GM23338 (cell line): ENCODE data around the gene NPFF.
"Not testable (repeated sequence)": the region's sequence is repeated elsewhere in the genome, so short reads cannot be mapped to it uniquely, and the experiment has no call there.

Experiments
- CREB1 ChIP-seq: fragments of 250-450 bp; sonication (Bioruptor Pico); IDR thresholded peaks from 2 replicates; pipeline ENCODE4 v1.5.0; 2020; ENCODE audit warnings: low read depth, mild to moderate bottlenecking, moderate library complexity
- EZH2 ChIP-seq: fragments of 200-600 bp; sonication (generic); IDR thresholded peaks from one replicate; pipeline ENCODE4 v1.8.0; 2017; ENCODE audit warnings: antibody characterized with exemption, mild to moderate bottlenecking, low read depth; ENCODE audit not compliant: unreplicated experiment
- EZH2phosphoT487 ChIP-seq: fragments of 200-600 bp; sonication (generic); IDR thresholded peaks from one replicate; pipeline ENCODE4 v1.8.1; 2018; ENCODE audit warnings: antibody characterized with exemption; ENCODE audit not compliant: unreplicated experiment
- NANOG ChIP-seq: IDR thresholded peaks from 2 replicates; pipeline ENCODE4 v1.6.1; 2016; ENCODE audit warnings: antibody characterized with exemption, borderline replicate concordance
- POLR2AphosphoS5 ChIP-seq: IDR thresholded peaks from 2 replicates; pipeline ENCODE4 v1.6.1; 2016; ENCODE audit warnings: antibody characterized with exemption, low read depth
- STAT1 ChIP-seq: IDR thresholded peaks from one replicate; pipeline ENCODE4 v1.6.1; 2016; ENCODE audit warnings: antibody characterized with exemption; ENCODE audit not compliant: unreplicated experiment
- TF ChIP-seq, protein P1 (sequence below), 2 experiments: fragments of 200-600 bp in 1 of 2; sonication (generic) in 1 of 2; conservative IDR thresholded peaks; 2 replicates each; pipeline versions ENCODE4 v1.5.1 to v1.6.1; 2016 to 2017; ENCODE audit warnings: antibody characterized with exemption in 2 of 2, low read depth in 2 of 2, mild to moderate bottlenecking in 2 of 2, moderate library complexity in 1 of 2
- TF ChIP-seq, protein P2 (sequence below): IDR thresholded peaks from one replicate; pipeline ENCODE4 v1.6.1; 2018; ENCODE audit warnings: antibody characterized with exemption; ENCODE audit not compliant: unreplicated experiment

DNA sequence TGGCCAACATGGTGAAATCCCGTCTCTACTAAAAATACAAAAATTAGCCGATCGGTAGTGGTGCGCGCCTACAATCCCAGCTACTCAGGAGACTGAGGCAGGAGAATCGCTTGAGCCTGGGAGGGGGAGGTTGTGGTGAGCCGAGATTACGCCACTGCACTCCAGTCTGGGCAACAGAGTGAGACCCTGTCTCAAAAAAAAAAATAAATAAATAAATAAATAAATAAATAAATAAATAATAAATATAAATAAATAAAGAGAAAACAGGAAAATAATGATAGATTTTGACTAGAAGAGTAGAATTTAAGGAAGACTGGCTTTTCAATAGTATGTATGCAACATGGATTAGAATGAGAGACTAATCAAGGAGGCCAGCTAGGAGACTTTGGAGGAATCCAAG is 42.8 kb upstream of the NPFF start:
- TF ChIP-seq, protein P1, sequence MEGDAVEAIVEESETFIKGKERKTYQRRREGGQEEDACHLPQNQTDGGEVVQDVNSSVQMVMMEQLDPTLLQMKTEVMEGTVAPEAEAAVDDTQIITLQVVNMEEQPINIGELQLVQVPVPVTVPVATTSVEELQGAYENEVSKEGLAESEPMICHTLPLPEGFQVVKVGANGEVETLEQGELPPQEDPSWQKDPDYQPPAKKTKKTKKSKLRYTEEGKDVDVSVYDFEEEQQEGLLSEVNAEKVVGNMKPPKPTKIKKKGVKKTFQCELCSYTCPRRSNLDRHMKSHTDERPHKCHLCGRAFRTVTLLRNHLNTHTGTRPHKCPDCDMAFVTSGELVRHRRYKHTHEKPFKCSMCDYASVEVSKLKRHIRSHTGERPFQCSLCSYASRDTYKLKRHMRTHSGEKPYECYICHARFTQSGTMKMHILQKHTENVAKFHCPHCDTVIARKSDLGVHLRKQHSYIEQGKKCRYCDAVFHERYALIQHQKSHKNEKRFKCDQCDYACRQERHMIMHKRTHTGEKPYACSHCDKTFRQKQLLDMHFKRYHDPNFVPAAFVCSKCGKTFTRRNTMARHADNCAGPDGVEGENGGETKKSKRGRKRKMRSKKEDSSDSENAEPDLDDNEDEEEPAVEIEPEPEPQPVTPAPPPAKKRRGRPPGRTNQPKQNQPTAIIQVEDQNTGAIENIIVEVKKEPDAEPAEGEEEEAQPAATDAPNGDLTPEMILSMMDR (conservative IDR thresholded peaks at IDR 0.05; ENCODE audit: low read depth in 2 of 2), result not testable (repeated sequence)
- TF ChIP-seq EZH2, CREB1, POLR2AphosphoS5, EZH2phosphoT487, STAT1, NANOG: not testable (repeated sequence)
- TF ChIP-seq, protein P2, sequence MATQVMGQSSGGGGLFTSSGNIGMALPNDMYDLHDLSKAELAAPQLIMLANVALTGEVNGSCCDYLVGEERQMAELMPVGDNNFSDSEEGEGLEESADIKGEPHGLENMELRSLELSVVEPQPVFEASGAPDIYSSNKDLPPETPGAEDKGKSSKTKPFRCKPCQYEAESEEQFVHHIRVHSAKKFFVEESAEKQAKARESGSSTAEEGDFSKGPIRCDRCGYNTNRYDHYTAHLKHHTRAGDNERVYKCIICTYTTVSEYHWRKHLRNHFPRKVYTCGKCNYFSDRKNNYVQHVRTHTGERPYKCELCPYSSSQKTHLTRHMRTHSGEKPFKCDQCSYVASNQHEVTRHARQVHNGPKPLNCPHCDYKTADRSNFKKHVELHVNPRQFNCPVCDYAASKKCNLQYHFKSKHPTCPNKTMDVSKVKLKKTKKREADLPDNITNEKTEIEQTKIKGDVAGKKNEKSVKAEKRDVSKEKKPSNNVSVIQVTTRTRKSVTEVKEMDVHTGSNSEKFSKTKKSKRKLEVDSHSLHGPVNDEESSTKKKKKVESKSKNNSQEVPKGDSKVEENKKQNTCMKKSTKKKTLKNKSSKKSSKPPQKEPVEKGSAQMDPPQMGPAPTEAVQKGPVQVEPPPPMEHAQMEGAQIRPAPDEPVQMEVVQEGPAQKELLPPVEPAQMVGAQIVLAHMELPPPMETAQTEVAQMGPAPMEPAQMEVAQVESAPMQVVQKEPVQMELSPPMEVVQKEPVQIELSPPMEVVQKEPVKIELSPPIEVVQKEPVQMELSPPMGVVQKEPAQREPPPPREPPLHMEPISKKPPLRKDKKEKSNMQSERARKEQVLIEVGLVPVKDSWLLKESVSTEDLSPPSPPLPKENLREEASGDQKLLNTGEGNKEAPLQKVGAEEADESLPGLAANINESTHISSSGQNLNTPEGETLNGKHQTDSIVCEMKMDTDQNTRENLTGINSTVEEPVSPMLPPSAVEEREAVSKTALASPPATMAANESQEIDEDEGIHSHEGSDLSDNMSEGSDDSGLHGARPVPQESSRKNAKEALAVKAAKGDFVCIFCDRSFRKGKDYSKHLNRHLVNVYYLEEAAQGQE, result not testable (repeated sequence)
